Nephron (organoid): ENCODE data around the gene DSC2.

ENCODE experiments used
- H3K27ac Mint-ChIP-seq, 3 experiments: 2 replicates each; pipeline ENCODE4 v1.8.0; 2020; ENCODE audit warnings: mixed read lengths in 3 of 3, mild to moderate bottlenecking in 2 of 3, moderate library complexity in 1 of 3
- H3K27me3 Mint-ChIP-seq: 2 replicates; pipeline ENCODE4 v1.8.0; 2021; ENCODE audit warnings: low read depth, mild to moderate bottlenecking, moderate library complexity, mixed read lengths
- H3K36me3 Mint-ChIP-seq: 2 replicates; pipeline ENCODE4 v1.8.0; 2020; ENCODE audit warnings: low read depth, mixed read lengths
- H3K4me1 Mint-ChIP-seq: 2 replicates; pipeline ENCODE4 v1.8.0; 2020; ENCODE audit warnings: mixed read lengths
- H3K4me3 Mint-ChIP-seq, 3 experiments: 2 replicates each; pipeline ENCODE4 v1.8.0; 2020; ENCODE audit warnings: mild to moderate bottlenecking in 3 of 3, mixed read lengths in 3 of 3, moderate library complexity in 2 of 3
- H3K9me3 Mint-ChIP-seq: 2 replicates; pipeline ENCODE4 v1.8.0; 2020; ENCODE audit warnings: mixed read lengths
- CTCF ChIP-seq, 3 experiments: fragments of 200-600 bp; sonication (generic); IDR thresholded peaks; one replicate each; pipeline ENCODE4 v1.5.0; 2021; ENCODE audit warnings: antibody characterized with exemption in 3 of 3; ENCODE audit not compliant: unreplicated experiment in 3 of 3

The DSC2 gene

GRCh38 chr18:31070206-31070605 is 32.0 kb downstream of the DSC2 start:
- Mint-ChIP-seq H3K4me3 (no peak overlapping the region), H3K27me3 (no peaks in the 10 kb centered on the region)
- no peak for TF ChIP-seq CTCF (IDR thresholded peaks at IDR 0.05; ENCODE audit: unreplicated experiment in 3 of 3)

DNA sequence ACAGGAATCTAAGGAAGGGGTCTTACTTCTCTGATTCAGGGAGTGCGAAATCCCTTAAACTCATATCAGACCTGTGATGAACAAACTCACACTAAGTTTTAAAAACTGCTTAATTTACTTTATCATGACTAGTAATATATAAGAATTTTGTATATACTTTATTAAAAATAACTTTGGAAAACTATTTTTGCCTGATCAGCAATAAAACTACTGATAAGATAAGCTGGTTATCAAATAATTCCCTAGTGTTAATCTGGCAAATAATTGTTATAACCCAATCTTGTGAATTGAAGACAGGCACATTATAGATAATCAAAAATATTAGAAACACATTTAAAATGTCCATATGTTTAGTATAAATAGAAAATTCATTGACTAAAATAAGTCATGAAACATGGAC is 36.0 kb downstream of the DSC2 start:
- H3K4me1 Mint-ChIP-seq: peaks cover 6% of the 10 kb centered on the region
- no peak for TF ChIP-seq CTCF (IDR thresholded peaks at IDR 0.05; ENCODE audit: unreplicated experiment in 3 of 3)
- H3K27me3 Mint-ChIP-seq: no peaks in the 10 kb centered on the region
- H3K36me3 Mint-ChIP-seq: peaks cover 34% of the 10 kb centered on the region
- no peaks in the 10 kb centered on the region for H3K9me3 Mint-ChIP-seq
- no peak overlapping the region for H3K4me3 Mint-ChIP-seq
- no peak overlapping the region for H3K27ac Mint-ChIP-seq

More at GRCh38 chr18:31070206-31070605, 32.0 kb downstream of the DSC2 start:
- Mint-ChIP-seq H3K27ac (peak overlapping the region; percentile 5 to 74 (median 29)), H3K9me3 (no peaks in the 10 kb centered on the region), H3K36me3 (peaks cover 50% of the 10 kb centered on the region), H3K4me1 (peaks cover 6% of the 10 kb centered on the region)

GRCh38 chr18:31065036-31065773 is 37.0 kb downstream of the DSC2 start:
- TF ChIP-seq CTCF (IDR thresholded peaks at IDR 0.05; ENCODE audit: unreplicated experiment in 3 of 3): no peak
- H3K27me3 Mint-ChIP-seq: no peaks in the 10 kb centered on the region
- H3K36me3 Mint-ChIP-seq: peaks cover 33% of the 10 kb centered on the region
- H3K27ac Mint-ChIP-seq: no peak overlapping the region
- no peak overlapping the region for H3K4me3 Mint-ChIP-seq
- peaks cover 5% of the 10 kb centered on the region for H3K4me1 Mint-ChIP-seq
- H3K9me3 Mint-ChIP-seq: no peaks in the 10 kb centered on the region

DNA sequence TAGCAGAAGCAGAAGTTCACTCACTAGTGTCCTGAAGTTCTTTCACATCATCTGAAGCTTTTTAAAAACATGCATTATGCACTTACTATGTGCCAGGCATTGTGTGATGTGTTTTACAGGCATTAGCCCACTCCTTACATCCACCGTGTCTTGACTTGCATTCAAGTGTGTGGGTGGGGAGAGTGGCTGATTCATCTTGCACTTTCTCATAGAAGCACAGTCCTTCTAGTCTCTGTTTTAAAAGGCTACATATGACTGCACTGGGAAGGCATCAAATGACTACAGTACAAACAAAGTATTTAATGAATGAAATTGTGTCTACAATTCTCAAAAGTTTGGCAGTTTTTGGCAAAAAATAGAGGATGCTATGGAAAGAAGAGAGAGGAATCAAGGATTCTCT is 38.1 kb downstream of the DSC2 start:
- H3K4me1 Mint-ChIP-seq: no peaks in the 10 kb centered on the region
- H3K27me3 Mint-ChIP-seq: no peaks in the 10 kb centered on the region
- no peak overlapping the region for H3K27ac Mint-ChIP-seq
- TF ChIP-seq CTCF (IDR thresholded peaks at IDR 0.05; ENCODE audit: unreplicated experiment in 3 of 3): no peak
- H3K36me3 Mint-ChIP-seq: peaks cover 25% of the 10 kb centered on the region
- H3K4me3 Mint-ChIP-seq: no peak overlapping the region
- no peaks in the 10 kb centered on the region for H3K9me3 Mint-ChIP-seq

- Mint-ChIP-seq H3K4me3 (no peak overlapping the region), H3K27ac (no peak overlapping the region), H3K27me3 (no peaks in the 10 kb centered on the region), H3K4me1 (no peaks in the 10 kb centered on the region), H3K36me3 (peaks cover 16% of the 10 kb centered on the region), H3K9me3 (no peaks in the 10 kb centered on the region)
- TF ChIP-seq CTCF (IDR thresholded peaks at IDR 0.05; ENCODE audit: unreplicated experiment in 3 of 3): no peak
Observed at GRCh38 chr18:31061945-31062344, 40.3 kb downstream of the DSC2 start.

GRCh38 chr18:31058897-31059296 is 43.3 kb downstream of the DSC2 start:
- Mint-ChIP-seq H3K4me1 (no peaks in the 10 kb centered on the region), H3K27me3 (no peaks in the 10 kb centered on the region), H3K36me3 (no peaks in the 10 kb centered on the region), H3K27ac (peak overlapping the region in 1 of 3 experiments; percentile 21), H3K4me3 (no peak overlapping the region), H3K9me3 (no peaks in the 10 kb centered on the region)
- TF ChIP-seq CTCF (IDR thresholded peaks at IDR 0.05; ENCODE audit: unreplicated experiment in 3 of 3): no peak
